Measurements from ENCODE around the gene ASB2. TPM values are rescaled to one million over a fixed set of nuclear protein-coding genes. Genes with fewer than 3 reads are reported as not detected.

Gene ASB2
- total RNA-seq, 1 experiment from 2014 or later, result 0.35 TPM

DNA sequence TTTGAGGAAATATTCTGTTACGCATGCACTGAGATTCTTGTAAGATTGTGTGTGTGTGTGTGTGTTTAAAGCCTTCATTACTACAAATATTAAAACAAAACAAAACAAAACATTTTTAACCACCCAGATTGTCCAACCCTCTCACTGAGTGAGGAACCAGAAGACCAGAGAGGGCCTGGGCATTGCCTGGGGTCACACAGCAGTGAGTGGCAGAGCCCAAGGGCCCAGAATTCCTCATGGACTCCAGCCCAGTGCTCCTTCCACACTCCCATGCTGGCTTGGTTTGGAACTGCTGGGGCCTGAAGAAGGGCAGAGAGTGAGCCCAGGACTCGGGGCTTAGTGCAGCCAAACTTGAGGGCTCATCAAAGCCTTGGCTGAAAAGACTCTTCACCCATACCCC is 48.2 kb upstream of the ASB2 start:
- Histone ChIP-seq H2AFZ (ENCODE audit: low read length) (no peak overlapping the region), H4K5ac (ENCODE audit: insufficient read length, low read depth, low read length) (no peak overlapping the region), H3K18ac (ENCODE audit: insufficient read length, low read depth, low read length) (no peak overlapping the region), H3K23ac (ENCODE audit: insufficient read length, low read depth, low read length) (no peak overlapping the region), H4K91ac (ENCODE audit: insufficient read length, low read depth, low read length) (no peak overlapping the region), H3K56ac (ENCODE audit: insufficient read length, low read depth, low read length) (no peak overlapping the region), H3K9me3 (ENCODE audit: control insufficient read depth, low read depth, low read length) (no peaks in the 10 kb centered on the region), H2BK20ac (ENCODE audit: low read depth, low read length, poor library complexity, severe bottlenecking) (no peak overlapping the region), H3K4me1 (ENCODE audit: insufficient read depth, low read length) (no peaks in the 10 kb centered on the region; the same call in 1 of the 2 replicates), H3K79me2 (ENCODE audit: insufficient read depth, low read length) (no peaks in the 10 kb centered on the region), H2BK120ac (ENCODE audit: low read depth, low read length, poor library complexity, severe bottlenecking) (no peak overlapping the region), H3K14ac (ENCODE audit: insufficient read depth, low read length) (no peak overlapping the region), H4K20me1 (ENCODE audit: control insufficient read depth, insufficient read depth, insufficient read length) (no peaks in the 10 kb centered on the region), H3K4ac (ENCODE audit: low read depth, low read length) (no peak overlapping the region), H2AK5ac (ENCODE audit: insufficient read length, low read length) (no peak overlapping the region), H2BK15ac (ENCODE audit: low read depth, low read length) (no peak overlapping the region), H3T11ph (ENCODE audit: low read length) (no peak overlapping the region), H3K4me2 (ENCODE audit: insufficient read depth, insufficient read length, low read length) (no peak overlapping the region), H2BK12ac (ENCODE audit: insufficient read length, low read depth, low read length) (no peak overlapping the region), H4K8ac (replicated peaks; ENCODE audit: insufficient read length, low read depth, low read length) (no peak overlapping the region), H3K9ac (ENCODE audit: extremely low read depth, insufficient read length, low read length) (no peak overlapping the region), H3K23me2 (ENCODE audit: insufficient read length, low read depth, low read length, poor library complexity, severe bottlenecking) (no peaks in the 10 kb centered on the region), H3K79me1 (ENCODE audit: insufficient read depth, low read depth, low read length, poor library complexity, severe bottlenecking) (no peaks in the 10 kb centered on the region), H3K27me3 (ENCODE audit: insufficient read depth, low read length) (no peaks in the 10 kb centered on the region), H2BK5ac (ENCODE audit: insufficient read length, low read length) (no peak overlapping the region), H3K27ac (ENCODE audit: insufficient read length, low read depth, low read length) (no peak overlapping the region)
- Mint-ChIP-seq H3K4me3 (no peak overlapping the region), H3K9me3 (no peaks in the 10 kb centered on the region; a peak in 1 of 5 replicates), H3K36me3 (ENCODE audit: insufficient read depth in 1 of 3, low read depth in 3 of 3) (no peaks in the 10 kb centered on the region), H3K4me1 (peaks cover 33 to 58% of the 10 kb centered on the region in 2 experiments), H3K27me3 (ENCODE audit: low read depth) (peaks cover 8% of the 10 kb centered on the region), H3K27ac (peak overlapping the region in 1 of 3 experiments; percentile 75; a peak in 1 of 7 replicates)
- TF ChIP-seq, protein P1, sequence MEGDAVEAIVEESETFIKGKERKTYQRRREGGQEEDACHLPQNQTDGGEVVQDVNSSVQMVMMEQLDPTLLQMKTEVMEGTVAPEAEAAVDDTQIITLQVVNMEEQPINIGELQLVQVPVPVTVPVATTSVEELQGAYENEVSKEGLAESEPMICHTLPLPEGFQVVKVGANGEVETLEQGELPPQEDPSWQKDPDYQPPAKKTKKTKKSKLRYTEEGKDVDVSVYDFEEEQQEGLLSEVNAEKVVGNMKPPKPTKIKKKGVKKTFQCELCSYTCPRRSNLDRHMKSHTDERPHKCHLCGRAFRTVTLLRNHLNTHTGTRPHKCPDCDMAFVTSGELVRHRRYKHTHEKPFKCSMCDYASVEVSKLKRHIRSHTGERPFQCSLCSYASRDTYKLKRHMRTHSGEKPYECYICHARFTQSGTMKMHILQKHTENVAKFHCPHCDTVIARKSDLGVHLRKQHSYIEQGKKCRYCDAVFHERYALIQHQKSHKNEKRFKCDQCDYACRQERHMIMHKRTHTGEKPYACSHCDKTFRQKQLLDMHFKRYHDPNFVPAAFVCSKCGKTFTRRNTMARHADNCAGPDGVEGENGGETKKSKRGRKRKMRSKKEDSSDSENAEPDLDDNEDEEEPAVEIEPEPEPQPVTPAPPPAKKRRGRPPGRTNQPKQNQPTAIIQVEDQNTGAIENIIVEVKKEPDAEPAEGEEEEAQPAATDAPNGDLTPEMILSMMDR (conservative IDR thresholded peaks at IDR 0.05), result no peak
- WGBS (ENCODE audit: extremely low coverage, insufficient read length, low lambda C conversion rate), result no CpG with 5 or more reads among the region's 2 CpGs
- DNase-seq, result no peak
